ENCODE measurements around the gene CCND3.
"Not testable (repeated sequence)": the region's sequence is repeated elsewhere in the genome, so short reads cannot be mapped to it uniquely, and the experiment has no call there.

The CCND3 gene

GRCh38 chr6:41954668-41955067 lies 13.1 kb upstream of the CCND3 start:
- WGBS, 2 experiments: 95 to 99% methylated on average over 2 of the region's 2 CpGs
- H3K4me3 ChIP-seq (ENCODE audit: insufficient read depth, low read depth, low read length): no peak overlapping the region
- no peak overlapping the region for H3K27ac ChIP-seq (ENCODE audit: insufficient read depth, low read depth, low read length, poor library complexity, severe bottlenecking)
- H3K27me3 ChIP-seq (ENCODE audit: control insufficient read depth, insufficient read depth, low read length, poor library complexity, severe bottlenecking): no peaks in the 10 kb centered on the region
- no peaks in the 10 kb centered on the region for H3K4me1 ChIP-seq (ENCODE audit: control insufficient read depth, insufficient read depth, low read length)
- H3K9me3 ChIP-seq (ENCODE audit: control insufficient read depth, low read length): no peaks in the 10 kb centered on the region
- H3K36me3 ChIP-seq (ENCODE audit: control insufficient read depth, insufficient read depth, low read length): no peaks in the 10 kb centered on the region

GRCh38 chr6:41947581-41948220 lies 6.1 kb upstream of the CCND3 start:
- no peaks in the 10 kb centered on the region for H3K36me3 ChIP-seq (ENCODE audit: control insufficient read depth, insufficient read depth, low read length)
- no peak overlapping the region for H3K4me3 ChIP-seq (ENCODE audit: insufficient read depth, low read depth, low read length)
- no peaks in the 10 kb centered on the region for H3K27me3 ChIP-seq (ENCODE audit: control insufficient read depth, insufficient read depth, low read length, poor library complexity, severe bottlenecking)
- H3K27ac ChIP-seq (ENCODE audit: insufficient read depth, low read depth, low read length, poor library complexity, severe bottlenecking): no peak overlapping the region
- H3K4me1 ChIP-seq (ENCODE audit: control insufficient read depth, insufficient read depth, low read length): no peaks in the 10 kb centered on the region
- 87 to 88% methylated on average over 10 of the region's 10 CpGs for WGBS, 2 experiments
- no peaks in the 10 kb centered on the region for H3K9me3 ChIP-seq (ENCODE audit: control insufficient read depth, low read length)

- no peak overlapping the region for H3K4me3 ChIP-seq (ENCODE audit: insufficient read depth, low read depth, low read length)
- no peaks in the 10 kb centered on the region for H3K9me3 ChIP-seq (ENCODE audit: control insufficient read depth, low read length)
- no peak overlapping the region for H3K27ac ChIP-seq (ENCODE audit: insufficient read depth, low read depth, low read length, poor library complexity, severe bottlenecking)
- no peaks in the 10 kb centered on the region for H3K36me3 ChIP-seq (ENCODE audit: control insufficient read depth, insufficient read depth, low read length)
- H3K27me3 ChIP-seq (ENCODE audit: control insufficient read depth, insufficient read depth, low read length, poor library complexity, severe bottlenecking): peaks cover 17% of the 10 kb centered on the region
- H3K4me1 ChIP-seq (ENCODE audit: control insufficient read depth, insufficient read depth, low read length): peaks cover 21% of the 10 kb centered on the region
Measured at GRCh38 chr6:41943456-41943855, 1.8 kb upstream of the CCND3 start.

GRCh38 chr6:41942882-41943281 lies 1.3 kb upstream of the CCND3 start:
- not testable (repeated sequence) for H3K27ac ChIP-seq (ENCODE audit: insufficient read depth, low read depth, low read length, poor library complexity, severe bottlenecking); H3K4me3 ChIP-seq (ENCODE audit: insufficient read depth, low read depth, low read length); H3K9me3 ChIP-seq (ENCODE audit: control insufficient read depth, low read length); H3K36me3 ChIP-seq (ENCODE audit: control insufficient read depth, insufficient read depth, low read length)
- Histone ChIP-seq H3K27me3 (ENCODE audit: control insufficient read depth, insufficient read depth, low read length, poor library complexity, severe bottlenecking) (peaks cover 17% of the 10 kb centered on the region), H3K4me1 (ENCODE audit: control insufficient read depth, insufficient read depth, low read length) (peaks cover 21% of the 10 kb centered on the region)
- WGBS, 2 experiments: 97 to 98% methylated on average over 10 to 11 of the region's 14 CpGs

GRCh38 chr6:41942067-41942851 lies 651 bp upstream of the CCND3 start:
- no peaks in the 10 kb centered on the region for H3K9me3 ChIP-seq (ENCODE audit: control insufficient read depth, low read length)
- peaks cover 21% of the 10 kb centered on the region for H3K4me1 ChIP-seq (ENCODE audit: control insufficient read depth, insufficient read depth, low read length)
- peak overlapping the region; percentile 70 for H3K4me3 ChIP-seq (ENCODE audit: insufficient read depth, low read depth, low read length)
- H3K27ac ChIP-seq (ENCODE audit: insufficient read depth, low read depth, low read length, poor library complexity, severe bottlenecking): no peak overlapping the region
- H3K36me3 ChIP-seq (ENCODE audit: control insufficient read depth, insufficient read depth, low read length): no peaks in the 10 kb centered on the region
- 58 to 59% methylated on average over 20 of the region's 20 CpGs for WGBS, 2 experiments
- H3K27me3 ChIP-seq (ENCODE audit: control insufficient read depth, insufficient read depth, low read length, poor library complexity, severe bottlenecking): peaks cover 17% of the 10 kb centered on the region

GRCh38 chr6:41940759-41941279 lies 789 bp downstream of the CCND3 start:
- H3K4me3 ChIP-seq (ENCODE audit: insufficient read depth, low read depth, low read length): peak overlapping the region; percentile 70
- no peaks in the 10 kb centered on the region for H3K9me3 ChIP-seq (ENCODE audit: control insufficient read depth, low read length)
- 0% methylated on average over 38 of the region's 38 CpGs for WGBS, 2 experiments
- H3K4me1 ChIP-seq (ENCODE audit: control insufficient read depth, insufficient read depth, low read length): peaks cover 25% of the 10 kb centered on the region
- peaks cover 17% of the 10 kb centered on the region for H3K27me3 ChIP-seq (ENCODE audit: control insufficient read depth, insufficient read depth, low read length, poor library complexity, severe bottlenecking)
- peaks cover 1% of the 10 kb centered on the region for H3K36me3 ChIP-seq (ENCODE audit: control insufficient read depth, insufficient read depth, low read length)
- no peak overlapping the region for H3K27ac ChIP-seq (ENCODE audit: insufficient read depth, low read depth, low read length, poor library complexity, severe bottlenecking)

GRCh38 chr6:41939848-41940758 lies 1.5 kb downstream of the CCND3 start:
- H3K27me3 ChIP-seq (ENCODE audit: control insufficient read depth, insufficient read depth, low read length, poor library complexity, severe bottlenecking): peaks cover 17% of the 10 kb centered on the region
- peaks cover 32% of the 10 kb centered on the region for H3K4me1 ChIP-seq (ENCODE audit: control insufficient read depth, insufficient read depth, low read length)
- no peak overlapping the region for H3K27ac ChIP-seq (ENCODE audit: insufficient read depth, low read depth, low read length, poor library complexity, severe bottlenecking)
- peak overlapping the region; percentile 70 for H3K4me3 ChIP-seq (ENCODE audit: insufficient read depth, low read depth, low read length)
- WGBS, 2 experiments: 6% methylated on average over 27 of the region's 27 CpGs
- H3K9me3 ChIP-seq (ENCODE audit: control insufficient read depth, low read length): no peaks in the 10 kb centered on the region
- H3K36me3 ChIP-seq (ENCODE audit: control insufficient read depth, insufficient read depth, low read length): peaks cover 4% of the 10 kb centered on the region

GRCh38 chr6:41939176-41939847 lies 2.3 kb downstream of the CCND3 start:
- Histone ChIP-seq H3K4me3 (ENCODE audit: insufficient read depth, low read depth, low read length) (no peak overlapping the region), H3K27ac (ENCODE audit: insufficient read depth, low read depth, low read length, poor library complexity, severe bottlenecking) (no peak overlapping the region), H3K9me3 (ENCODE audit: control insufficient read depth, low read length) (no peaks in the 10 kb centered on the region), H3K4me1 (ENCODE audit: control insufficient read depth, insufficient read depth, low read length) (peaks cover 36% of the 10 kb centered on the region), H3K36me3 (ENCODE audit: control insufficient read depth, insufficient read depth, low read length) (peaks cover 10% of the 10 kb centered on the region), H3K27me3 (ENCODE audit: control insufficient read depth, insufficient read depth, low read length, poor library complexity, severe bottlenecking) (peaks cover 17% of the 10 kb centered on the region)
- 14 to 15% methylated on average over 11 of the region's 11 CpGs for WGBS, 2 experiments

GRCh38 chr6:41938590-41939175 lies 2.9 kb downstream of the CCND3 start:
- peaks cover 36% of the 10 kb centered on the region for H3K4me1 ChIP-seq (ENCODE audit: control insufficient read depth, insufficient read depth, low read length)
- peaks cover 17% of the 10 kb centered on the region for H3K27me3 ChIP-seq (ENCODE audit: control insufficient read depth, insufficient read depth, low read length, poor library complexity, severe bottlenecking)
- no peak overlapping the region for H3K27ac ChIP-seq (ENCODE audit: insufficient read depth, low read depth, low read length, poor library complexity, severe bottlenecking)
- H3K36me3 ChIP-seq (ENCODE audit: control insufficient read depth, insufficient read depth, low read length): peaks cover 10% of the 10 kb centered on the region
- 72 to 73% methylated on average over 5 of the region's 5 CpGs for WGBS, 2 experiments
- H3K9me3 ChIP-seq (ENCODE audit: control insufficient read depth, low read length): no peaks in the 10 kb centered on the region
- no peak overlapping the region for H3K4me3 ChIP-seq (ENCODE audit: insufficient read depth, low read depth, low read length)

Data from ectodermal cell (in vitro differentiated cells).